HCT116 (cell line): ENCODE data around the gene CLDN20. TPM values are rescaled to one million over a fixed set of nuclear protein-coding genes. Genes with fewer than 3 reads are reported as not detected.

Experiments used
- ATAC-seq: fragments of 200-7000 bp; cut with Tn5 transposase; 2 replicates; pipeline ENCODE4 v1.9.1; 2020; ENCODE audit warnings: mild to moderate bottlenecking, moderate library complexity
- BruUV-seq: library from RNA; stranded (reverse); fragments of 400-500 nt; replicated peaks from 2 replicates; lab custom pipeline; 2021; lab: Mats Ljungman, UMichigan
- CTCF ChIA-PET: fragments of 300-600 bp; sonication (Branson Sonifier 250); formaldehyde crosslinking; loops from one replicate; lab custom pipeline; 2021; ENCODE audit warnings: antibody characterized with exemption; lab: Charles Lee
- POLR2A ChIA-PET: fragments of 300-600, 350-600 bp; sonication (Branson Sonifier 250); formaldehyde crosslinking; loops from one replicate; lab custom pipeline; 2021; ENCODE audit warnings: antibody characterized with exemption; lab: Charles Lee
- RAD21 ChIA-PET, 2 experiments: fragments of 300-600 bp; sonication (Branson Sonifier 250); formaldehyde crosslinking; loops; one replicate each; lab custom pipeline; 2023; ENCODE audit warnings: low total read pairs in 2 of 2; ENCODE audit not compliant: uncharacterized antibody in 2 of 2, unreplicated experiment in 2 of 2, low non-redundant PET in 1 of 2; lab: Charles Lee
- DNase-seq: peaks from one replicate; pipeline ENCODE4 v3.0.0-alpha.2; 2010; ENCODE audit warnings: low read depth, low spot score
- H2AFZ ChIP-seq: fragments of 200-600 bp; shearing (Covaris generic), sonication (generic); 2 replicates; pipeline ENCODE4 v1.6.1; 2017; ENCODE audit warnings: low read depth, mixed run types, mixed read lengths, antibody characterized with exemption, low read length; ENCODE audit not compliant: poor library complexity, severe bottlenecking
- H3K27ac ChIP-seq: 2 replicates; pipeline ENCODE4 v1.5.1; 2012; ENCODE audit warnings: low read depth, low read length
- H3K27me3 ChIP-seq: fragments of 200-600 bp; sonication (generic); 2 replicates; pipeline ENCODE4 v1.6.1; 2016; ENCODE audit warnings: mixed run types, low read length, mixed read lengths; ENCODE audit not compliant: insufficient read depth
- H3K36me3 ChIP-seq, 2 experiments: fragments of 200-500 bp in 1 of 2; fragments of 200-600 bp in 1 of 2; sonication (Bioruptor generic) in 1 of 2; sonication (generic) in 1 of 2; 2 replicates each; pipeline versions ENCODE4 v1.5.1 to v1.6.1; 2014 to 2016; ENCODE audit warnings: low read length in 2 of 2, inconsistent platforms in 1 of 2, mixed read lengths in 1 of 2, mixed run types in 1 of 2; ENCODE audit not compliant: insufficient read depth in 2 of 2, control insufficient read depth in 1 of 2
- H3K4me1 ChIP-seq, 2 experiments: fragments of 200-600 bp in 1 of 2; sonication (generic) in 1 of 2; 2 replicates each; pipeline versions ENCODE4 v1.5.1 to v1.6.1; 2012 to 2017; ENCODE audit warnings: low read length in 2 of 2, inconsistent platforms in 1 of 2, mild to moderate bottlenecking in 1 of 2, mixed read lengths in 1 of 2, mixed run types in 1 of 2, moderate library complexity in 1 of 2; ENCODE audit not compliant: insufficient read depth in 2 of 2, control insufficient read depth in 1 of 2
- H3K4me2 ChIP-seq: fragments of 200-600 bp; sonication (generic); 2 replicates; pipeline ENCODE4 v1.6.1; 2017; ENCODE audit warnings: mixed run types, low read length, mixed read lengths
- H3K4me3 ChIP-seq, 2 experiments: fragments of 200-600 bp in 1 of 2; sonication (generic) in 1 of 2; replicated peaks in 1 of 2; 2 replicates each; pipeline ENCODE4 v1.5.1; 2011 to 2016; ENCODE audit warnings: low read length in 2 of 2, control low read depth in 1 of 2, low read depth in 1 of 2, mild to moderate bottlenecking in 1 of 2, mixed read lengths in 1 of 2, mixed run types in 1 of 2
- H3K79me2 ChIP-seq: fragments of 200-600 bp; sonication (generic); 2 replicates; pipeline ENCODE4 v1.6.1; 2017; ENCODE audit warnings: mild to moderate bottlenecking, mixed run types, low read length, moderate library complexity, mixed read lengths; ENCODE audit not compliant: insufficient read depth
- H3K9ac ChIP-seq: fragments of 200-600 bp; sonication (generic); 2 replicates; pipeline ENCODE4 v1.6.1; 2016; ENCODE audit warnings: low read length, mixed read lengths
- H3K9me2 ChIP-seq: fragments of 200-600 bp; sonication (generic), shearing (Covaris generic); 2 replicates; pipeline ENCODE4 v1.6.1; 2017; ENCODE audit warnings: mixed run types, mild to moderate bottlenecking, moderate library complexity; ENCODE audit not compliant: insufficient read depth
- H3K9me3 ChIP-seq, 2 experiments: fragments of 200-500 bp in 1 of 2; fragments of 200-600 bp in 1 of 2; sonication (Bioruptor generic) in 1 of 2; sonication (generic) in 1 of 2; 2 replicates each; pipeline ENCODE4 v1.6.1; 2014 to 2017; ENCODE audit warnings: low read length in 2 of 2, mixed read lengths in 2 of 2, inconsistent platforms in 1 of 2, low read depth in 1 of 2, mild to moderate bottlenecking in 1 of 2, mixed run types in 1 of 2, moderate library complexity in 1 of 2; ENCODE audit not compliant: control insufficient read depth in 1 of 2, insufficient read depth in 1 of 2
- H4K20me1 ChIP-seq: fragments of 200-600 bp; sonication (generic), shearing (Covaris generic); 2 replicates; pipeline ENCODE4 v1.6.1; 2017; ENCODE audit warnings: mixed run types, mild to moderate bottlenecking, moderate library complexity; ENCODE audit not compliant: insufficient read depth
- CBX3 ChIP-seq: IDR thresholded peaks from 2 replicates; pipeline ENCODE4 v1.6.1; 2012; ENCODE audit warnings: low read depth
- ELF1 ChIP-seq: IDR thresholded peaks from 2 replicates; pipeline ENCODE4 v1.6.1; 2012; ENCODE audit warnings: low read depth, borderline replicate concordance
- EZH2 ChIP-seq: fragments of 200-600 bp; sonication (generic); IDR thresholded peaks from 2 replicates; pipeline ENCODE4 v1.6.1; 2017; ENCODE audit warnings: antibody characterized with exemption, mixed run types
- EZH2phosphoT487 ChIP-seq: fragments of 200-600 bp; IDR thresholded peaks from 2 replicates; pipeline ENCODE4 v1.6.1; 2018; ENCODE audit warnings: antibody characterized with exemption, borderline replicate concordance
- FOSL1 ChIP-seq: IDR thresholded peaks from 2 replicates; pipeline ENCODE4 v1.6.1; 2012; ENCODE audit warnings: low read depth
- JUND ChIP-seq: IDR thresholded peaks from 2 replicates; pipeline ENCODE4 v1.6.1; 2012
- MAX ChIP-seq: IDR thresholded peaks from 2 replicates; pipeline ENCODE4 v1.6.1; 2012
- POLR2AphosphoS5 ChIP-seq: IDR thresholded peaks from 2 replicates; pipeline ENCODE4 v1.6.1; 2011; ENCODE audit warnings: mild to moderate bottlenecking, low read depth, low read length, moderate library complexity
- RAD21 ChIP-seq: IDR thresholded peaks from 2 replicates; pipeline ENCODE4 v1.6.1; 2012; ENCODE audit warnings: low read depth, mild to moderate bottlenecking
- REST ChIP-seq: IDR thresholded peaks from 2 replicates; pipeline ENCODE4 v1.6.1; 2012; ENCODE audit warnings: low read depth
- SIN3A ChIP-seq: IDR thresholded peaks from 2 replicates; pipeline ENCODE4 v1.6.1; 2012; ENCODE audit warnings: low read depth
- SP1 ChIP-seq: IDR thresholded peaks from 2 replicates; pipeline ENCODE4 v1.6.1; 2012; ENCODE audit warnings: low read depth
- ZFX ChIP-seq: fragments of 450-650 bp; IDR thresholded peaks from 2 replicates; pipeline ENCODE4 v1.6.1; 2017
- intact Hi-C: fragments of 100-400 bp; cut with micrococcal nuclease; formaldehyde crosslinking; loops from 2 replicates; pipeline ENCODE4 v1.10.0; 2022
- total RNA-seq: library from RNA; stranded (reverse); gene quantifications from one replicate; pipeline ENCODE4 v1.2.1, GENCODE V29; 2021; ENCODE audit not compliant: unreplicated experiment
- TF ChIP-seq, protein P1 (sequence below), 3 experiments: fragments of 200-600 bp in 1 of 3; sonication (generic) in 1 of 3; IDR thresholded peaks in 2 of 3; conservative IDR thresholded peaks in 1 of 3; 2 replicates each; pipeline ENCODE4 v1.5.1; 2012 to 2017; ENCODE audit warnings: low read depth in 2 of 3, low read length in 2 of 3, antibody characterized with exemption in 1 of 3, borderline replicate concordance in 1 of 3, control low read depth in 1 of 3, mild to moderate bottlenecking in 1 of 3, mixed read lengths in 1 of 3, mixed run types in 1 of 3, moderate library complexity in 1 of 3; ENCODE audit not compliant: insufficient read depth in 1 of 3

The CLDN20 gene
- total RNA-seq, 1 experiment from 2014 or later = not detected

DNA sequence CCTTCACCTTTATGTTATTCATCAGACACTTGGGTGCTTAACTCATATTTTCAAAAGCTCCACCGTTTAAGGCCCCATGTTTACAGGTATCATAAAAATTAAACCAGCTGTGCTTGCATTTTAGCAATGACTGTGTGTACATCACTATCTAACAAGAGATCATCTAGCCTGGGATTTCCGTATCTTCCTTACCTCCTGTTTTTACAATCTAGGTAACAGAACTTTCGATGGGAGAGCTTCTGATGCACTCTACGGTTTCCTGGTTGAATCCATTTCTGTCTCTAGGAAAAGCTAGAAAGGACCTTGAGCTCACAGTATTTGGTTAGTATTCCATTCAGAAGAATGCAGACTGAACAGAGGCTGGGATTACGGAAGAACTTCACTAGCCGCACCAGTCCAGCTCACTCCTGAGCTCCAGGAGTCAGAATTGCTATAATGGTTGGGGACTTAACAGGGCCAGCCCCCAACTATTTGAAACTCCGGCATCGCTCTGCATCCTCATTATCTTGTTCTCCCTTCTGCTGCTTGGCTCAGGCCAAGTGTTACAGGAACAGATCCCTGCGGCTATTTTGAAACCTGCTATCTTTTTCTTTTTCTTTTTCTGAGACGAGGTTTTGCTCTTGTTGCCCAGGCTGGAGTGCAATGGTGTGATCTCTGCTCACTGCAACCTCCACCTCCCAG, 13.0 kb upstream of the CLDN20 start:
- no peak overlapping the region for H3K27ac ChIP-seq
- peaks cover 0 to 8% of the 10 kb centered on the region in 2 experiments; a peak in 2 of 4 replicates for H3K36me3 ChIP-seq
- POLR2A ChIA-PET = interaction anchor here (0.8 kb wide), 1 partner anchor 8 kb away, joined by 3 read pairs; no protein-coding TSS in a partner anchor
- H3K4me3 ChIP-seq = no peak overlapping the region
- intact Hi-C loops = no loop called here
- no peaks in the 10 kb centered on the region for H4K20me1 ChIP-seq
- TF ChIP-seq CBX3 = no peak
- no peak for TF ChIP-seq MAX
- no peak for TF ChIP-seq FOSL1
- no peak for TF ChIP-seq RAD21
- TF ChIP-seq JUND = no peak
- TF ChIP-seq POLR2AphosphoS5 = no peak
- TF ChIP-seq, all 23 proteins: peak for 0
- DNase-seq = no peak
- H3K9me3 ChIP-seq = no peaks in the 10 kb centered on the region
- H3K27me3 ChIP-seq = no peaks in the 10 kb centered on the region
- no peaks in the 10 kb centered on the region for H3K9me2 ChIP-seq
- H3K4me2 ChIP-seq = no peak overlapping the region
- peaks cover 0 to 18% of the 10 kb centered on the region in 2 experiments; a peak in 2 of 4 replicates for H3K4me1 ChIP-seq
- ATAC-seq = no peak
- no TSS peak for BruUV-seq
- H3K9ac ChIP-seq = no peak overlapping the region
- ChIA-PET RAD21 (no interaction called here), CTCF (interaction anchor here (0.9 kb wide), 1 partner anchor 575 kb away, joined by 3 read pairs; no protein-coding TSS in a partner anchor)
- H3K79me2 ChIP-seq = no peaks in the 10 kb centered on the region
- H2AFZ ChIP-seq = no peak overlapping the region

DNA sequence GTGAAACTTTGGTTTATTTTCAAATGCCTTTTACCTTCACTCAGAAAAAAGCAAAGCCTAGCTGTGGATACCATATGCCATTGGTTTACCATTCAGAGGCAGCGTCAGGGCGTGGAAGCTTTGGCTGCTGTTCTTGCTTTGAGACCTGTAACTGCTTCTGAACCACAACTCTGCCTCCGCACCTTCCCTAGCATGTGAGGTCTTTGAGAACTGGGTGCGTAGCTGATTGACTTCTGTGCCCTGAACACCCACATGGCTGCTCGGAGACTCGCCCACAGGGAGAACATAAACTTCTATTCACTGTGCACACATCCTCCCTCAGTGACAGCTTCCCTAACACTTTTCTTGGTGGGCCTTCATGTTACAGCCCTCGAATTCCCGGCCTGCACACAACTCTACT, 11.2 kb upstream of the CLDN20 start:
- ChIA-PET POLR2A (no interaction called here), CTCF (no interaction called here)
- BruUV-seq = no TSS peak

More for the DNA sequence above, 11.2 kb upstream of the CLDN20 start:
- Histone ChIP-seq H3K27ac (no peak overlapping the region), H3K36me3 (peaks cover 9 to 21% of the 10 kb centered on the region in 2 experiments; a peak in 3 of 4 replicates), H3K4me3 (no peak overlapping the region), H4K20me1 (no peaks in the 10 kb centered on the region), H3K9me2 (no peaks in the 10 kb centered on the region), H3K4me1 (peaks cover 0 to 15% of the 10 kb centered on the region in 2 experiments; a peak in 2 of 4 replicates), H3K79me2 (no peaks in the 10 kb centered on the region), H3K27me3 (no peaks in the 10 kb centered on the region), H3K9me3 (no peaks in the 10 kb centered on the region), H3K9ac (no peak overlapping the region), H2AFZ (no peak overlapping the region), H3K4me2 (no peak overlapping the region)
- ATAC-seq (no peak), DNase-seq (no peak)
- no peak for TF ChIP-seq SIN3A
- TF ChIP-seq EZH2 = no peak
- no peak for TF ChIP-seq EZH2phosphoT487
- TF ChIP-seq CBX3 = no peak
- no peak for TF ChIP-seq ZFX
- TF ChIP-seq SP1 = no peak
- no peak for TF ChIP-seq ELF1
- TF ChIP-seq, protein P1, sequence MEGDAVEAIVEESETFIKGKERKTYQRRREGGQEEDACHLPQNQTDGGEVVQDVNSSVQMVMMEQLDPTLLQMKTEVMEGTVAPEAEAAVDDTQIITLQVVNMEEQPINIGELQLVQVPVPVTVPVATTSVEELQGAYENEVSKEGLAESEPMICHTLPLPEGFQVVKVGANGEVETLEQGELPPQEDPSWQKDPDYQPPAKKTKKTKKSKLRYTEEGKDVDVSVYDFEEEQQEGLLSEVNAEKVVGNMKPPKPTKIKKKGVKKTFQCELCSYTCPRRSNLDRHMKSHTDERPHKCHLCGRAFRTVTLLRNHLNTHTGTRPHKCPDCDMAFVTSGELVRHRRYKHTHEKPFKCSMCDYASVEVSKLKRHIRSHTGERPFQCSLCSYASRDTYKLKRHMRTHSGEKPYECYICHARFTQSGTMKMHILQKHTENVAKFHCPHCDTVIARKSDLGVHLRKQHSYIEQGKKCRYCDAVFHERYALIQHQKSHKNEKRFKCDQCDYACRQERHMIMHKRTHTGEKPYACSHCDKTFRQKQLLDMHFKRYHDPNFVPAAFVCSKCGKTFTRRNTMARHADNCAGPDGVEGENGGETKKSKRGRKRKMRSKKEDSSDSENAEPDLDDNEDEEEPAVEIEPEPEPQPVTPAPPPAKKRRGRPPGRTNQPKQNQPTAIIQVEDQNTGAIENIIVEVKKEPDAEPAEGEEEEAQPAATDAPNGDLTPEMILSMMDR (IDR thresholded peaks at IDR 0.05 in 2 of 3, conservative IDR thresholded peaks at IDR 0.05 in 1 of 3; ENCODE audit: borderline replicate concordance in 1 of 3, insufficient read depth in 1 of 3, low read depth in 2 of 3, low read length in 2 of 3) = no peak
- no peak for TF ChIP-seq REST
- RAD21 ChIA-PET = interaction anchor here in 1 of 2 experiments (0.5 kb wide), 1 partner anchor 149 kb away, joined by 3 read pairs; no protein-coding TSS in a partner anchor
- intact Hi-C loops = no loop called here
